ENCODE results near the gene ARHGDIA.

GRCh38 chr17:81909966-81910839 is 39.1 kb upstream of the ARHGDIA start:
- TF ChIP-seq, protein P1, sequence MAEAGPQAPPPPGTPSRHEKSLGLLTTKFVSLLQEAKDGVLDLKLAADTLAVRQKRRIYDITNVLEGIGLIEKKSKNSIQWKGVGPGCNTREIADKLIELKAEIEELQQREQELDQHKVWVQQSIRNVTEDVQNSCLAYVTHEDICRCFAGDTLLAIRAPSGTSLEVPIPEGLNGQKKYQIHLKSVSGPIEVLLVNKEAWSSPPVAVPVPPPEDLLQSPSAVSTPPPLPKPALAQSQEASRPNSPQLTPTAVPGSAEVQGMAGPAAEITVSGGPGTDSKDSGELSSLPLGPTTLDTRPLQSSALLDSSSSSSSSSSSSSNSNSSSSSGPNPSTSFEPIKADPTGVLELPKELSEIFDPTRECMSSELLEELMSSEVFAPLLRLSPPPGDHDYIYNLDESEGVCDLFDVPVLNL (CRISPR knock-in tag; IDR thresholded peaks at IDR 0.05; ENCODE audit: borderline replicate concordance, low read depth), result no peak
- TF ChIP-seq RELA (CRISPR knock-in tag; IDR thresholded peaks at IDR 0.05; ENCODE audit: borderline replicate concordance), result no peak
- TF ChIP-seq, protein P2, sequence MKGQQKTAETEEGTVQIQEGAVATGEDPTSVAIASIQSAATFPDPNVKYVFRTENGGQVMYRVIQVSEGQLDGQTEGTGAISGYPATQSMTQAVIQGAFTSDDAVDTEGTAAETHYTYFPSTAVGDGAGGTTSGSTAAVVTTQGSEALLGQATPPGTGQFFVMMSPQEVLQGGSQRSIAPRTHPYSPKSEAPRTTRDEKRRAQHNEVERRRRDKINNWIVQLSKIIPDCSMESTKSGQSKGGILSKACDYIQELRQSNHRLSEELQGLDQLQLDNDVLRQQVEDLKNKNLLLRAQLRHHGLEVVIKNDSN (CRISPR knock-in tag; IDR thresholded peaks at IDR 0.05), result no peak
- TF ChIP-seq CTCF (IDR thresholded peaks at IDR 0.05), result no peak
- TF ChIP-seq ZNF281 (CRISPR knock-in tag; IDR thresholded peaks at IDR 0.05), result no peak
- no peak for TF ChIP-seq ZBTB21 (CRISPR knock-in tag; IDR thresholded peaks at IDR 0.05; ENCODE audit: borderline replicate concordance)
- TF ChIP-seq CREM (CRISPR knock-in tag; IDR thresholded peaks at IDR 0.05), result no peak
